T-helper 9 cell (primary cell): ENCODE data around the gene CCDC127.
"Not testable (repeated sequence)": the region's sequence is repeated elsewhere in the genome, so short reads cannot be mapped to it uniquely, and the experiment has no call there.

Source experiments
- DNase-seq: peaks from one replicate; pipeline ENCODE4 v3.0.0-alpha.2; 2020

The CCDC127 gene

GRCh38 chr5:231661-232060 is 13.7 kb upstream of the CCDC127 start:
- DNase-seq: no peak

GRCh38 chr5:230711-231110 is 12.8 kb upstream of the CCDC127 start:
- DNase-seq: no peak

GRCh38 chr5:228886-229285 is 10.9 kb upstream of the CCDC127 start:
- no peak for DNase-seq

GRCh38 chr5:227375-227774 is 9.4 kb upstream of the CCDC127 start:
- DNase-seq: not testable (repeated sequence)

- no peak for DNase-seq
These were observed 7.4 kb upstream of the CCDC127 start for GRCh38 chr5:225334-225733.

- DNase-seq: no peak
These were observed 5.8 kb upstream of the CCDC127 start for GRCh38 chr5:223791-224190.

GRCh38 chr5:222951-223715 is 5.2 kb upstream of the CCDC127 start:
- DNase-seq: not testable (repeated sequence)

- no peak for DNase-seq
These were observed 2.0 kb upstream of the CCDC127 start for GRCh38 chr5:219991-220390.

GRCh38 chr5:219460-219863 is 1.5 kb upstream of the CCDC127 start:
- peak; percentile 4 for DNase-seq

GRCh38 chr5:218457-219291 is 721 bp upstream of the CCDC127 start:
- DNase-seq: no peak

GRCh38 chr5:216076-216475 is 1.9 kb downstream of the CCDC127 start:
- DNase-seq: not testable (repeated sequence)

- DNase-seq: not testable (repeated sequence)
These were observed 2.7 kb downstream of the CCDC127 start for GRCh38 chr5:215256-215655.

GRCh38 chr5:213803-214395 is 4.1 kb downstream of the CCDC127 start:
- no peak for DNase-seq

- no peak for DNase-seq
These were observed 9.4 kb downstream of the CCDC127 start for GRCh38 chr5:208449-209114.

- DNase-seq: no peak
These were observed 10.4 kb downstream of the CCDC127 start for GRCh38 chr5:207599-207998.

GRCh38 chr5:206927-207536 is 10.9 kb downstream of the CCDC127 start:
- DNase-seq: no peak

GRCh38 chr5:206406-206805 is 11.5 kb downstream of the CCDC127 start:
- DNase-seq: no peak

GRCh38 chr5:204966-205670 is 12.8 kb downstream of the CCDC127 start:
- no peak for DNase-seq

GRCh38 chr5:204462-204861 is 13.5 kb downstream of the CCDC127 start:
- no peak for DNase-seq

GRCh38 chr5:204001-204400 is 14.0 kb downstream of the CCDC127 start:
- no peak for DNase-seq

- DNase-seq: no peak
These were observed 14.6 kb downstream of the CCDC127 start for GRCh38 chr5:203246-203930.
